OCI-LY7 (cell line): Measurements from ENCODE around the gene ZNF222. TPM values are rescaled to one million over a fixed set of nuclear protein-coding genes. Genes with fewer than 3 reads are reported as not detected.

ENCODE experiments used
- BruUV-seq: library from RNA; stranded (reverse); fragments of 400-500 nt; replicated peaks from 2 replicates; lab custom pipeline; 2021; lab: Mats Ljungman, UMichigan
- CTCF ChIA-PET: fragments of 300-600 bp; sonication (Branson Sonifier 250); formaldehyde crosslinking; loops from one replicate; lab custom pipeline; 2022; ENCODE audit warnings: antibody characterized with exemption; ENCODE audit not compliant: unreplicated experiment; lab: Charles Lee
- POLR2A ChIA-PET: fragments of 300-600 bp; sonication (Branson Sonifier 250); formaldehyde crosslinking; loops from one replicate; lab custom pipeline; 2022; ENCODE audit warnings: antibody characterized with exemption; lab: Charles Lee
- DNase-seq: peaks from one replicate; pipeline ENCODE4 v3.0.0-alpha.2; 2015; ENCODE audit warnings: low spot score
- H2AFZ ChIP-seq: fragments of 200-600 bp; sonication (generic), shearing (Covaris generic); 2 replicates; pipeline ENCODE4 v1.6.1; 2014; ENCODE audit warnings: mild to moderate bottlenecking, antibody characterized with exemption, low read length, moderate library complexity
- H3K27ac ChIP-seq: fragments of 200-600 bp; sonication (generic); 2 replicates; pipeline ENCODE4 v1.5.1; 2014; ENCODE audit warnings: mixed run types, low read depth, mild to moderate bottlenecking, moderate library complexity, low read length, inconsistent platforms; ENCODE audit not compliant: poor library complexity, severe bottlenecking
- H3K36me3 ChIP-seq: fragments of 200-600 bp; sonication (generic); 2 replicates; pipeline ENCODE4 v1.6.1; 2014; ENCODE audit warnings: mild to moderate bottlenecking, antibody characterized with exemption, low read length, moderate library complexity, mixed read lengths; ENCODE audit not compliant: insufficient read depth
- H3K4me1 ChIP-seq: fragments of 200-600 bp; sonication (generic); 2 replicates; pipeline ENCODE4 v1.5.1; 2014; ENCODE audit warnings: mild to moderate bottlenecking, low read length; ENCODE audit not compliant: insufficient read depth, poor library complexity, severe bottlenecking
- H3K4me2 ChIP-seq: fragments of 200-600 bp; sonication (generic); 2 replicates; pipeline ENCODE4 v1.6.1; 2014; ENCODE audit warnings: mild to moderate bottlenecking, low read length
- H3K4me3 ChIP-seq: fragments of 200-600 bp; sonication (generic); 2 replicates; pipeline ENCODE4 v1.5.1; 2014; ENCODE audit warnings: mild to moderate bottlenecking, low read depth, low read length; ENCODE audit not compliant: poor library complexity, severe bottlenecking
- H3K79me2 ChIP-seq: fragments of 200-600 bp; sonication (generic); 2 replicates; pipeline ENCODE4 v1.6.1; 2016; ENCODE audit warnings: low read depth, mild to moderate bottlenecking, low read length, moderate library complexity, mixed read lengths; ENCODE audit not compliant: insufficient read depth
- H3K9me2 ChIP-seq: fragments of 200-600 bp; sonication (generic); 2 replicates; pipeline ENCODE4 v1.6.1; 2016; ENCODE audit warnings: mild to moderate bottlenecking, low read length, mixed read lengths; ENCODE audit not compliant: insufficient read depth
- H3K9me3 ChIP-seq: fragments of 200-600 bp; sonication (generic); 2 replicates; pipeline ENCODE4 v1.6.1; 2014; ENCODE audit warnings: mild to moderate bottlenecking, mixed run types, low read length, mixed read lengths
- H4K20me1 ChIP-seq: fragments of 200-600 bp; sonication (generic); 2 replicates; pipeline ENCODE4 v1.6.1; 2014; ENCODE audit warnings: mild to moderate bottlenecking, antibody characterized with exemption, low read length, moderate library complexity, mixed read lengths; ENCODE audit not compliant: insufficient read depth
- EZH2phosphoT487 ChIP-seq: fragments of 200-600 bp; sonication (generic); IDR thresholded peaks from 2 replicates; pipeline ENCODE4 v1.6.1; 2018; ENCODE audit warnings: low read depth, borderline replicate concordance, mild to moderate bottlenecking, mixed run types, antibody characterized with exemption, low read length, moderate library complexity, mixed read lengths
- intact Hi-C: fragments of 100-400 bp; cut with micrococcal nuclease; formaldehyde crosslinking; loops from one replicate; pipeline ENCODE4 v1.10.0; 2022; ENCODE audit not compliant: unreplicated experiment
- total RNA-seq, 2 experiments: library from RNA; depleted of rRNA in 1 of 2; stranded (reverse); fragments of >200 nt in 1 of 2; shearing (Covaris generic) in 1 of 2; gene quantifications; 2 replicates each; pipeline ENCODE4 v1.2.3, GENCODE V29; 2014 to 2022
- TF ChIP-seq, protein P1 (sequence below): fragments of 200-600 bp; sonication (generic); conservative IDR thresholded peaks from 2 replicates; pipeline ENCODE4 v1.5.1; 2014; ENCODE audit warnings: mild to moderate bottlenecking, antibody characterized with exemption, low read length, moderate library complexity, mixed read lengths

The ZNF222 gene
- total RNA-seq, 2 experiments from 2014 or later, result not detected

DNA sequence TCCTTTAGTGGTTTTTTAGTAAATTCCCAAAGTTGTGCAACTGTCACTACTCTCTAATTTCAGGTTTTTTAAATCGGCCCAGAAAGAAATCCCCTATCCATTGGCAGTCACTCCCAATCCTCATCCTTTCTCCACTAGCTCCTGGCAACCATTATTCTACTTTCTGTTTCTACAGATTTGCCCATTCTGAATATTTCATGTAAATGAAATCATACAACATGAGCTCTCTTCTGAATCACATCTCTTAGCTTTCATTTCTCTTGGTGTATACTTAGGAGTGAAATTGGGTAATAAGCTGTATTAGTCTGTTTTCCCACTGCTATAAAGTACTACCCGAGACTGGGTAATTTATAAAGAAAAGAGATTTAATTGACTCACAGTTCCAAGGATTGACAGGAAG lies 17.0 kb downstream of the ZNF222 start:
- H3K36me3 ChIP-seq, result no peaks in the 10 kb centered on the region
- no peak overlapping the region for H3K4me3 ChIP-seq
- no TSS peak for BruUV-seq
- no peak for DNase-seq
- H3K27ac ChIP-seq, result no peak overlapping the region
- no peaks in the 10 kb centered on the region for H3K9me2 ChIP-seq
- no peaks in the 10 kb centered on the region for H3K79me2 ChIP-seq
- H3K4me2 ChIP-seq, result no peak overlapping the region
- POLR2A ChIA-PET, result interaction anchor here (0.6 kb wide), 1 partner anchor 40 kb away, joined by 3 read pairs; no protein-coding TSS in a partner anchor
- no peaks in the 10 kb centered on the region for H4K20me1 ChIP-seq
- intact Hi-C loops, result no loop called here
- no peaks in the 10 kb centered on the region for H3K4me1 ChIP-seq
- no peaks in the 10 kb centered on the region for H3K9me3 ChIP-seq
- no peak overlapping the region for H2AFZ ChIP-seq
- CTCF ChIA-PET, result no interaction called here
- TF ChIP-seq EZH2phosphoT487, result no peak
- TF ChIP-seq, protein P1, sequence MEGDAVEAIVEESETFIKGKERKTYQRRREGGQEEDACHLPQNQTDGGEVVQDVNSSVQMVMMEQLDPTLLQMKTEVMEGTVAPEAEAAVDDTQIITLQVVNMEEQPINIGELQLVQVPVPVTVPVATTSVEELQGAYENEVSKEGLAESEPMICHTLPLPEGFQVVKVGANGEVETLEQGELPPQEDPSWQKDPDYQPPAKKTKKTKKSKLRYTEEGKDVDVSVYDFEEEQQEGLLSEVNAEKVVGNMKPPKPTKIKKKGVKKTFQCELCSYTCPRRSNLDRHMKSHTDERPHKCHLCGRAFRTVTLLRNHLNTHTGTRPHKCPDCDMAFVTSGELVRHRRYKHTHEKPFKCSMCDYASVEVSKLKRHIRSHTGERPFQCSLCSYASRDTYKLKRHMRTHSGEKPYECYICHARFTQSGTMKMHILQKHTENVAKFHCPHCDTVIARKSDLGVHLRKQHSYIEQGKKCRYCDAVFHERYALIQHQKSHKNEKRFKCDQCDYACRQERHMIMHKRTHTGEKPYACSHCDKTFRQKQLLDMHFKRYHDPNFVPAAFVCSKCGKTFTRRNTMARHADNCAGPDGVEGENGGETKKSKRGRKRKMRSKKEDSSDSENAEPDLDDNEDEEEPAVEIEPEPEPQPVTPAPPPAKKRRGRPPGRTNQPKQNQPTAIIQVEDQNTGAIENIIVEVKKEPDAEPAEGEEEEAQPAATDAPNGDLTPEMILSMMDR, result no peak

DNA sequence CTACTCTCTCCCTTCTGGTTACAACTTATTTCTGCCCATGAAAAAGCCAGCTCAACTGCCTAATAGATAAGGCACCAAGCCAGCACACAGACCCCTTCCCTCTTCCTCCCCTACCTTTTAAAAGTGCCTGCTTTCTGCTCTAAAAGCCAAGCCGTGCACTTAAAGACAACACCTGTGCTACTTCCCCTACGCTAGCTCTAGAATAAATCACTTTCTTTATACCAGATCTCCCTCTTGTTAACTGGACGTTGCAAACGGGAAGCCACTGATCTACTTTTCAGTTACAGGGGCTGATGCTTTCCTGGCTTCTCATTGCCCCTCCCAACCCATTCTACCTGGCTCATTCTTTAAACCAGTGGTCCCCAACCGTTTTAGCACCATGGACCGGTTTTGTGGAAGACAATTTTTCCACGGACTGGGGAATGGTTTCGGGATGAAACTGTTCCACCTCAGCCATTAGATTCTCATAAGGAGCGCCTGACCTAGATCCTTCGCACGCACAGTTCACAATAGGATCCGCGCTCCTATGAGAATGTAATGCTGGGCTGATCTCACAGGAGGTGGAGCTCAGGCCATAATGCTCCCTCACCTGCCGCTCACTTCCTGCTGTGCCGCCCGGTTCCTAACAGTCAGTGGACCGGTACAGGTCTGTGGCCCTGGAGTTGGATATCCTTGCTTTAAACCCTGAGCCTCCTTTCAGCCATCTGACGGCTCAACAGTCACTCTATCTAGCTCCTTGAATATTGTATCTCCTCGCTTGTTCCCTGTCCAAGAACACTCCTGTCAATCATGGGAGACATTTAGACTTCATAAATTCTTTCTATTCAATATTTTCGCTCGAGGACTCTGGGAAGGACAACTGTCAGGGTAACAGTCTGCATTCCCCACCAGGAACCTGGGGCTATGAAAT lies 25.8 kb downstream of the ZNF222 start:
- Histone ChIP-seq H3K36me3 (no peaks in the 10 kb centered on the region), H3K9me2 (no peaks in the 10 kb centered on the region), H3K79me2 (no peaks in the 10 kb centered on the region), H2AFZ (no peak overlapping the region), H3K27ac (no peak overlapping the region), H3K4me3 (no peak overlapping the region), H3K4me1 (no peaks in the 10 kb centered on the region), H3K9me3 (no peaks in the 10 kb centered on the region), H4K20me1 (no peaks in the 10 kb centered on the region), H3K4me2 (no peak overlapping the region)
- DNase-seq, result no peak
- TF ChIP-seq, protein P1, result no peak
- no peak for TF ChIP-seq EZH2phosphoT487
- no TSS peak for BruUV-seq
- intact Hi-C loops, result no loop called here
- ChIA-PET POLR2A (no interaction called here), CTCF (no interaction called here)
